Breast epithelium (tissue), 3 donors: ENCODE results near the gene CDCP1.

Experiments
- POLR2A ChIP-seq: fragments of 450-650 bp; IDR thresholded peaks from one replicate; pipeline ENCODE4 v1.6.1; 2016; ENCODE audit warnings: antibody characterized with exemption, mild to moderate bottlenecking, moderate library complexity
- POLR2AphosphoS5 ChIP-seq, 3 donors: sonication (generic); formaldehyde crosslinking; IDR thresholded peaks; one replicate each; pipeline ENCODE4 v1.6.1; 2017; ENCODE audit warnings: antibody characterized with exemption in 3 of 3
- TF ChIP-seq, protein P1 (sequence below), 3 donors: fragments of 450-650 bp; IDR thresholded peaks; one replicate each; pipeline ENCODE4 v1.5.1; 2016 to 2017; ENCODE audit warnings: antibody characterized with exemption in 3 of 3, mild to moderate bottlenecking in 3 of 3, moderate library complexity in 3 of 3

DNA sequence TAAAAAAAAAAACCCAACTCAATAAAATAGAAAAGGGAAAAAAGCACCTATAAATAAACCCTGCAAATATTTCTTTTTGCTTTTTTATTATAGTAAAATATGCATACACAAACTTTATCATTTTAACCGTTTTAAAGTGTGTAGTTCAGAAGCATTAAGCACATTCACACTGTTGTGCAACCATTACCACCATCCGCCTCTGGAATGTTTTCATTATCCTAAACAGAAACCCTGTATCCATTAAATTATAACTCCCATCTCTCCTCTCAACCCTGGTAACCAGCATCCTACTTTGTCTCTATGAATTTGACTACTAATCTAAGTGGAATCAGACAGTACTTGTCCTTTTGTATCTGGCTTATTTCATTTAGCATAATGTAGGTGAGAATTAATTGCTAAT is 15.0 kb downstream of the CDCP1 start:
- TF ChIP-seq POLR2A (no peak), POLR2AphosphoS5 (IDR thresholded peaks at IDR 0.05) (no peak)
- TF ChIP-seq, protein P1, sequence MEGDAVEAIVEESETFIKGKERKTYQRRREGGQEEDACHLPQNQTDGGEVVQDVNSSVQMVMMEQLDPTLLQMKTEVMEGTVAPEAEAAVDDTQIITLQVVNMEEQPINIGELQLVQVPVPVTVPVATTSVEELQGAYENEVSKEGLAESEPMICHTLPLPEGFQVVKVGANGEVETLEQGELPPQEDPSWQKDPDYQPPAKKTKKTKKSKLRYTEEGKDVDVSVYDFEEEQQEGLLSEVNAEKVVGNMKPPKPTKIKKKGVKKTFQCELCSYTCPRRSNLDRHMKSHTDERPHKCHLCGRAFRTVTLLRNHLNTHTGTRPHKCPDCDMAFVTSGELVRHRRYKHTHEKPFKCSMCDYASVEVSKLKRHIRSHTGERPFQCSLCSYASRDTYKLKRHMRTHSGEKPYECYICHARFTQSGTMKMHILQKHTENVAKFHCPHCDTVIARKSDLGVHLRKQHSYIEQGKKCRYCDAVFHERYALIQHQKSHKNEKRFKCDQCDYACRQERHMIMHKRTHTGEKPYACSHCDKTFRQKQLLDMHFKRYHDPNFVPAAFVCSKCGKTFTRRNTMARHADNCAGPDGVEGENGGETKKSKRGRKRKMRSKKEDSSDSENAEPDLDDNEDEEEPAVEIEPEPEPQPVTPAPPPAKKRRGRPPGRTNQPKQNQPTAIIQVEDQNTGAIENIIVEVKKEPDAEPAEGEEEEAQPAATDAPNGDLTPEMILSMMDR (IDR thresholded peaks at IDR 0.05): no peak
